ENCODE measurements around the gene ATF6B. TPM values are rescaled to one million over a fixed set of nuclear protein-coding genes. Genes with fewer than 3 reads are reported as not detected.

The ATF6B gene
- total and polyA plus RNA-seq, 2 experiments from 2014 or later = 24.9 to 26.1 TPM

- no peaks in the 10 kb centered on the region for H3K79me2 ChIP-seq (replicated peaks; ENCODE audit: insufficient read depth)
- peak overlapping the region; percentile 41; the same call in 1 of the 2 replicates for H3K4me3 ChIP-seq
- no peaks in the 10 kb centered on the region for H3K36me3 ChIP-seq (ENCODE audit: insufficient read depth)
- H3K4me1 ChIP-seq (ENCODE audit: insufficient read depth) = peaks cover 13% of the 10 kb centered on the region; the same call in 1 of the 2 replicates
- H3K4me2 ChIP-seq = peak overlapping the region; percentile 68
- H3K27me3 ChIP-seq (ENCODE audit: insufficient read depth) = peaks cover 8% of the 10 kb centered on the region; the same call in 1 of the 2 replicates
- no peaks in the 10 kb centered on the region for H3F3A ChIP-seq (replicated peaks; ENCODE audit: low read depth)
- H4K20me1 ChIP-seq (replicated peaks; ENCODE audit: insufficient read depth) = no peaks in the 10 kb centered on the region; the same call in none of the 2 replicates
- ATAC-seq (peak; percentile 14), DNase-seq (ENCODE audit: low spot score) (no peak)
- no peak overlapping the region for H2AFZ ChIP-seq
- no peak overlapping the region for H3K27ac ChIP-seq (ENCODE audit: low read depth)
- no peaks in the 10 kb centered on the region; the same call in 2 of the 3 replicates for H3K9me3 Mint-ChIP-seq
- no peaks in the 10 kb centered on the region; the same call in 1 of the 2 replicates for H3K9me2 ChIP-seq (ENCODE audit: insufficient read depth)
- no peak overlapping the region for H3K27ac Mint-ChIP-seq
- peak overlapping the region; percentile 8; the same call in 2 of the 3 replicates for H3K4me3 Mint-ChIP-seq
- peaks cover 3% of the 10 kb centered on the region; the same call in 1 of the 3 replicates for H3K36me3 Mint-ChIP-seq (ENCODE audit: low read depth)
- peaks cover 21% of the 10 kb centered on the region for H3K27me3 Mint-ChIP-seq (ENCODE audit: insufficient read depth, low read depth, poor library complexity)
- TF ChIP-seq ZNF114 (CRISPR knock-in tag; IDR thresholded peaks at IDR 0.05) = no peak
- TF ChIP-seq NANOG (IDR thresholded peaks at IDR 0.05; ENCODE audit: borderline replicate concordance) = no peak
- TF ChIP-seq ZNF331 (CRISPR knock-in tag; IDR thresholded peaks at IDR 0.05; ENCODE audit: low read depth) = no peak
- TF ChIP-seq CREB1 (CRISPR knock-in tag; IDR thresholded peaks at IDR 0.05; ENCODE audit: low read depth) = no peak
- TF ChIP-seq EZH2 (IDR thresholded peaks at IDR 0.05; ENCODE audit: low read depth, unreplicated experiment) = no peak
- no peak for TF ChIP-seq JUNB (IDR thresholded peaks at IDR 0.05; ENCODE audit: unreplicated experiment)
- no peak for TF ChIP-seq POLR2AphosphoS5 (IDR thresholded peaks at IDR 0.05; ENCODE audit: low read depth)
- no peak for TF ChIP-seq EZH2phosphoT487 (IDR thresholded peaks at IDR 0.05; ENCODE audit: unreplicated experiment)
- TF ChIP-seq ZNF462 (CRISPR knock-in tag; IDR thresholded peaks at IDR 0.05) = no peak
- TF ChIP-seq ETS1 (IDR thresholded peaks at IDR 0.05) = no peak
- no peak for TF ChIP-seq STAT1 (IDR thresholded peaks at IDR 0.05; ENCODE audit: unreplicated experiment)
- TF ChIP-seq REST (IDR thresholded peaks at IDR 0.05; ENCODE audit: unreplicated experiment) = no peak
- no peak for TF ChIP-seq CTCF (conservative IDR thresholded peaks at IDR 0.05; ENCODE audit: low read depth in 2 of 2)
- H3K4me1 Mint-ChIP-seq = peaks cover 23% of the 10 kb centered on the region
Measured at GRCh38 chr6:32108727-32109113, 19.3 kb downstream of the ATF6B start.

Measured in GM23338 (cell line).